H1 (cell line): ENCODE measurements around the gene HTR2B. TPM values are rescaled to one million over a fixed set of nuclear protein-coding genes. Genes with fewer than 3 reads are reported as not detected.

ENCODE experiments used
- CTCF ChIA-PET: fragments of 300-600 bp; sonication (Branson Sonifier 250); formaldehyde crosslinking; loops from one replicate; lab custom pipeline; 2021; ENCODE audit not compliant: partially characterized antibody; lab: Charles Lee
- POLR2A ChIA-PET: fragments of 300-600 bp; sonication (Branson Sonifier 250); formaldehyde crosslinking; loops from one replicate; lab custom pipeline; 2021; ENCODE audit warnings: inconsistent platforms; ENCODE audit not compliant: partially characterized antibody; lab: Charles Lee
- DNase-seq, 2 experiments: peaks; one replicate each; pipeline versions ENCODE4 v3.0.0 to v3.0.0-alpha.2; 2010 to 2022; ENCODE audit warnings: low spot score in 2 of 2, low read depth in 1 of 2, mixed read lengths in 1 of 2
- FAIRE-seq: peaks from 2 replicates; lab custom pipeline; 2011; peaks lifted over from hg19 to GRCh38; lab: Jason Lieb, UNC
- H2AFZ ChIP-seq: 2 replicates; pipeline ENCODE4 v1.8.1; 2012; ENCODE audit warnings: low read length, inconsistent platforms
- H2AK5ac ChIP-seq: 2 replicates; pipeline ENCODE4 v1.6.1; 2013; ENCODE audit warnings: low read depth, low read length
- H2BK120ac ChIP-seq: replicated peaks from 2 replicates; pipeline ENCODE3; 2013; ENCODE audit warnings: low read depth, low read length, inconsistent platforms
- H2BK12ac ChIP-seq: 2 replicates; pipeline ENCODE4 v1.6.1; 2013; ENCODE audit warnings: low read depth, low read length
- H2BK15ac ChIP-seq: 2 replicates; pipeline ENCODE4 v1.6.1; 2013; ENCODE audit warnings: low read length
- H2BK20ac ChIP-seq: 2 replicates; pipeline ENCODE4 v1.6.1; 2013; ENCODE audit warnings: low read length
- H2BK5ac ChIP-seq: 2 replicates; pipeline ENCODE4 v1.6.1; 2013; ENCODE audit warnings: low read depth, low read length
- H3K14ac ChIP-seq: 2 replicates; pipeline ENCODE4 v1.6.1; 2013; ENCODE audit warnings: inconsistent platforms; ENCODE audit not compliant: insufficient read length
- H3K18ac ChIP-seq: 2 replicates; pipeline ENCODE4 v1.6.1; 2013; ENCODE audit warnings: low read length; ENCODE audit errors: extremely low read depth
- H3K23ac ChIP-seq: 2 replicates; pipeline ENCODE4 v1.6.1; 2013; ENCODE audit warnings: inconsistent platforms; ENCODE audit not compliant: insufficient read length
- H3K23me2 ChIP-seq: 2 replicates; pipeline ENCODE4 v1.6.1; 2013; ENCODE audit warnings: low read depth, low read length
- H3K27ac ChIP-seq: 2 replicates; pipeline ENCODE4 v1.6.1; 2011; ENCODE audit warnings: low read depth, low read length, inconsistent platforms
- H3K27me3 ChIP-seq, 4 experiments: replicated peaks in 1 of 4; 1 replicate in 1 of 4; 2 replicates in 3 of 4; pipeline versions ENCODE4 v1.6.1 to v1.8.1; 2011 to 2013; ENCODE audit warnings: low read length in 3 of 4, mild to moderate bottlenecking in 3 of 4, inconsistent platforms in 2 of 4, mixed read lengths in 2 of 4, moderate library complexity in 1 of 4; ENCODE audit not compliant: control insufficient read depth in 3 of 4, insufficient read depth in 3 of 4; ENCODE audit errors: extremely low read depth in 1 of 4
- H3K36me3 ChIP-seq, 4 experiments: 2 replicates each; pipeline versions ENCODE4 v1.6.1 to v1.8.1; 2011 to 2013; ENCODE audit warnings: mild to moderate bottlenecking in 4 of 4, low read length in 3 of 4, moderate library complexity in 2 of 4, control low read depth in 1 of 4, inconsistent platforms in 1 of 4; ENCODE audit not compliant: insufficient read depth in 4 of 4, control insufficient read depth in 2 of 4
- H3K4ac ChIP-seq: replicated peaks from 2 replicates; pipeline ENCODE3; 2013; ENCODE audit warnings: low read length, low read depth, mixed read lengths, inconsistent platforms; ENCODE audit not compliant: insufficient read length
- H3K4me1 ChIP-seq, 4 experiments: replicated peaks in 1 of 4; 1 replicate in 1 of 4; 2 replicates in 3 of 4; pipeline versions ENCODE4 v1.6.1 to v1.8.1; 2011 to 2013; ENCODE audit warnings: low read length in 3 of 4, inconsistent platforms in 2 of 4, mixed read lengths in 1 of 4; ENCODE audit not compliant: insufficient read depth in 4 of 4, control insufficient read depth in 3 of 4
- H3K4me2 ChIP-seq, 2 experiments: 2 replicates each; pipeline versions ENCODE4 v1.6.1 to v1.8.1; 2011 to 2013; ENCODE audit warnings: low read depth in 2 of 2, low read length in 2 of 2, control low read depth in 1 of 2, inconsistent platforms in 1 of 2, mild to moderate bottlenecking in 1 of 2; ENCODE audit not compliant: insufficient read depth in 1 of 2
- H3K4me3 ChIP-seq, 4 experiments: fragments of 200-600, 300-600 bp in 1 of 4; sonication (generic), shearing (Covaris generic), sonication (Bioruptor Twin) in 1 of 4; 2 replicates each; pipeline versions ENCODE4 v1.5.1 to v1.8.1; 2011 to 2016; ENCODE audit warnings: low read length in 4 of 4, low read depth in 3 of 4, control low read depth in 2 of 4, inconsistent platforms in 2 of 4, mild to moderate bottlenecking in 2 of 4, mixed read lengths in 1 of 4, moderate library complexity in 1 of 4; ENCODE audit not compliant: insufficient read depth in 2 of 4; ENCODE audit errors: extremely low read depth in 1 of 4
- H3K56ac ChIP-seq: replicated peaks from 2 replicates; pipeline ENCODE3; 2013; ENCODE audit warnings: low read depth, mild to moderate bottlenecking, mixed read lengths, low read length, inconsistent platforms; ENCODE audit not compliant: insufficient read length
- H3K79me1 ChIP-seq: 2 replicates; pipeline ENCODE4 v1.6.1; 2013; ENCODE audit warnings: low read depth, low read length, control low read depth
- H3K79me2 ChIP-seq, 2 experiments: 2 replicates each; pipeline versions ENCODE4 v1.6.1 to v1.8.1; 2012 to 2013; ENCODE audit warnings: low read length in 2 of 2, mild to moderate bottlenecking in 2 of 2, inconsistent platforms in 1 of 2; ENCODE audit not compliant: insufficient read depth in 2 of 2, control insufficient read depth in 1 of 2
- H3K9ac ChIP-seq, 4 experiments: replicated peaks in 1 of 4; 1 replicate in 1 of 4; 2 replicates in 3 of 4; pipeline versions ENCODE4 v1.6.1 to v1.8.1; 2011 to 2013; ENCODE audit warnings: low read depth in 3 of 4, low read length in 3 of 4, control low read depth in 2 of 4, mild to moderate bottlenecking in 2 of 4, moderate library complexity in 2 of 4, inconsistent platforms in 1 of 4; ENCODE audit errors: extremely low read depth in 1 of 4
- H3K9me3 ChIP-seq, 2 experiments: 2 replicates each; pipeline versions ENCODE4 v1.6.1 to v1.8.1; 2012 to 2013; ENCODE audit warnings: mild to moderate bottlenecking in 2 of 2, moderate library complexity in 2 of 2, control low read depth in 1 of 2, inconsistent platforms in 1 of 2, low read depth in 1 of 2, low read length in 1 of 2, mixed read lengths in 1 of 2; ENCODE audit not compliant: insufficient read depth in 2 of 2
- H4K20me1 ChIP-seq, 2 experiments: replicated peaks in 1 of 2; 2 replicates each; pipeline versions ENCODE3 to v1.8.1; 2011 to 2013; ENCODE audit warnings: inconsistent platforms in 2 of 2, low read length in 2 of 2, mild to moderate bottlenecking in 1 of 2; ENCODE audit not compliant: insufficient read depth in 2 of 2, control insufficient read depth in 1 of 2
- H4K5ac ChIP-seq: 2 replicates; pipeline ENCODE4 v1.6.1; 2013; ENCODE audit warnings: low read length, low read depth, mixed read lengths, inconsistent platforms; ENCODE audit not compliant: insufficient read length
- H4K8ac ChIP-seq: 2 replicates; pipeline ENCODE4 v1.8.0; 2013; ENCODE audit warnings: mild to moderate bottlenecking, moderate library complexity, low read length, inconsistent platforms; ENCODE audit not compliant: insufficient read depth; ENCODE audit errors: extremely low read depth
- H4K91ac ChIP-seq: replicated peaks from 2 replicates; pipeline ENCODE3; 2013; ENCODE audit warnings: low read length, mixed read lengths, inconsistent platforms; ENCODE audit not compliant: insufficient read length
- BCL11A ChIP-seq, 2 experiments: IDR thresholded peaks; one replicate each; pipeline ENCODE4 v1.6.1; 2011; ENCODE audit warnings: low read depth in 2 of 2, low read length in 2 of 2, mild to moderate bottlenecking in 2 of 2
- BRCA1 ChIP-seq: IDR thresholded peaks from 2 replicates; pipeline ENCODE4 v1.6.1; 2012; ENCODE audit warnings: low read depth, low read length, improper control_type of control experiment
- CHD1 ChIP-seq: IDR thresholded peaks from 2 replicates; pipeline ENCODE4 v1.6.1; 2012; ENCODE audit warnings: low read depth, low read length, improper control_type of control experiment
- EP300 ChIP-seq, 2 experiments: IDR thresholded peaks; 1 replicate in 1 of 2; 2 replicates in 1 of 2; pipeline ENCODE4 v1.6.1; 2011 to 2012; ENCODE audit warnings: low read depth in 2 of 2, low read length in 2 of 2, mild to moderate bottlenecking in 2 of 2, borderline replicate concordance in 1 of 2, inconsistent platforms in 1 of 2, moderate library complexity in 1 of 2
- GTF2F1 ChIP-seq: IDR thresholded peaks from 2 replicates; pipeline ENCODE4 v1.6.1; 2012; ENCODE audit warnings: low read depth, low read length, improper control_type of control experiment, borderline replicate concordance
- POU5F1 ChIP-seq: IDR thresholded peaks from 2 replicates; pipeline ENCODE4 v1.6.1; 2011; ENCODE audit warnings: low read depth, mild to moderate bottlenecking, low read length, moderate library complexity
- SIN3A ChIP-seq, 2 experiments: IDR thresholded peaks in 1 of 2; conservative IDR thresholded peaks in 1 of 2; 2 replicates each; pipeline ENCODE4 v1.6.1; 2011 to 2012; ENCODE audit warnings: low read length in 2 of 2, improper control_type of control experiment in 1 of 2, low read depth in 1 of 2, mild to moderate bottlenecking in 1 of 2
- SIRT6 ChIP-seq: IDR thresholded peaks from one replicate; pipeline ENCODE4 v1.7.1; 2012; ENCODE audit warnings: low read length, inconsistent platforms
- SP2 ChIP-seq: IDR thresholded peaks from 2 replicates; pipeline ENCODE4 v1.6.1; 2012; ENCODE audit warnings: mild to moderate bottlenecking, low read length, inconsistent platforms
- SUZ12 ChIP-seq: fragments of 200-600 bp; sonication (generic); IDR thresholded peaks from 2 replicates; pipeline ENCODE4 v1.6.1; 2012; ENCODE audit warnings: mild to moderate bottlenecking, inconsistent platforms, low read length, moderate library complexity, mixed read lengths
- TAF1 ChIP-seq: IDR thresholded peaks from 2 replicates; pipeline ENCODE4 v1.6.1; 2011; ENCODE audit warnings: mild to moderate bottlenecking, low read depth, low read length
- WGBS, 2 experiments: shearing (Covaris generic) in 1 of 2; methylation state at CpG; one replicate each; pipeline versions ENCODE4 v1.1.6 to v1.1.7; 2013 to 2015; ENCODE audit warnings: low lambda C conversion rate in 2 of 2, mixed read lengths in 2 of 2, inconsistent platforms in 1 of 2, low coverage in 1 of 2, missing lambda C conversion rate in 1 of 2; ENCODE audit not compliant: insufficient replicate concordance in 2 of 2, insufficient coverage in 1 of 2, insufficient read length in 1 of 2; ENCODE audit errors: extremely low coverage in 1 of 2, missing lambda C conversion rate in 1 of 2; 5-methylcytosine and 5-hydroxymethylcytosine counted together
- polyA plus RNA-seq, 7 experiments: library from polyadenylated mRNA; depleted of rRNA in 3 of 7; stranded (reverse) in 5 of 7; unstranded in 2 of 7; fragments of >200 nt in 5 of 7; fragments of 200-250 nt in 2 of 7; gene quantifications; 1 replicate in 5 of 7; 2 replicates in 1 of 7; 4 replicates in 1 of 7; pipeline versions ENCODE4 v1.2.1 to v1.2.3, GENCODE V29; 2011 to 2013; ENCODE audit warnings: missing spikeins in 2 of 7, mixed read lengths in 2 of 7
- total RNA-seq: library from RNA; stranded (reverse); fragmentation: NEBNext Ultra II Directional; extraction: Animal tissue kit (Norgen Biotek cat#: 25700); gene quantifications from 2 replicates; pipeline ENCODE4 v1.2.1, GENCODE V29; 2021
- TF ChIP-seq, protein P1 (sequence below): IDR thresholded peaks from 2 replicates; pipeline ENCODE4 v1.6.1; 2012; ENCODE audit warnings: low read length, inconsistent platforms

Gene HTR2B
- total and polyA plus RNA-seq, 2 of the 8 experiments (the other 6 are each of a cell fraction or from before 2014, with no cell fraction given), result not detected

DNA sequence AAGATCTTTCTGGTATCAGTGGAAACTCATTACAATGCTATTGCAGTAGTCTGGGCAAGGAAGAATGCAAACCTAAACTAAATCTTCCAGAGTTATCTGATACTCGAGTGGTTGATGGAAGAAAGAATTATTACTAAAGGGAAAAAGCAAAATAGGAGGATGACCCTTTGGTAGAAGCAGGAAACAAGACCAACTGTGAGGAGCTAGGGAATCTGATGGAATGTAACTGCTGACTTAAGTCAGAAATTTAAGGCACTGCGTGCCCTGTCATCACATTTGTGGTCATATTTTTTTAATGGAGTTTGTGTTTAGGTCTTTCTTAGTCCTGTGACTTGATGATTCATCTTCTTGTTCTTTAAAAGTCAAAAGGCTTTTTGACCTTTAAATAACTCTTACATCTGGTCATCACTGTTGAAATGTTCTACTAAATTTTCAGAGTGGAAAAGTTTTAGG is 37.1 kb upstream of the HTR2B start:
- Histone ChIP-seq H3K14ac (no peak overlapping the region), H2BK120ac (no peak overlapping the region), H3K27ac (no peak overlapping the region), H2AK5ac (no peak overlapping the region), H3K23ac (no peak overlapping the region), H3K4me2 (no peak overlapping the region), H3K4me3 (no peak overlapping the region), H3K79me2 (no peaks in the 10 kb centered on the region), H3K27me3 (no peaks in the 10 kb centered on the region), H3K56ac (no peak overlapping the region), H2AFZ (no peak overlapping the region), H3K23me2 (no peaks in the 10 kb centered on the region), H3K18ac (no peak overlapping the region), H2BK12ac (no peak overlapping the region), H3K9ac (no peak overlapping the region), H3K4me1 (peaks cover 0 to 7% (median 2%) of the 10 kb centered on the region in 4 experiments; a peak in 3 of 7 replicates), H3K9me3 (no peaks in the 10 kb centered on the region), H2BK15ac (no peak overlapping the region), H4K5ac (no peak overlapping the region), H3K4ac (no peak overlapping the region), H4K91ac (no peak overlapping the region), H4K8ac (no peak overlapping the region), H3K79me1 (no peaks in the 10 kb centered on the region), H2BK20ac (no peak overlapping the region), H3K36me3 (peaks cover 2 to 34% (median 17%) of the 10 kb centered on the region in 4 experiments; a peak in 7 of 8 replicates), H2BK5ac (no peak overlapping the region), H4K20me1 (no peaks in the 10 kb centered on the region)
- CTCF ChIA-PET, result interaction anchor here (0.6 to 1.2 kb wide), 4 partner anchors 31 to 98 kb away, joined by 3 to 4 read pairs (median 4); no protein-coding TSS in a partner anchor
- POLR2A ChIA-PET, result interaction anchor here (0.6 to 1.7 kb wide), 2 partner anchors 10 to 18 kb away, joined by 3 to 4 read pairs; no protein-coding TSS in a partner anchor
- TF ChIP-seq, protein P1, sequence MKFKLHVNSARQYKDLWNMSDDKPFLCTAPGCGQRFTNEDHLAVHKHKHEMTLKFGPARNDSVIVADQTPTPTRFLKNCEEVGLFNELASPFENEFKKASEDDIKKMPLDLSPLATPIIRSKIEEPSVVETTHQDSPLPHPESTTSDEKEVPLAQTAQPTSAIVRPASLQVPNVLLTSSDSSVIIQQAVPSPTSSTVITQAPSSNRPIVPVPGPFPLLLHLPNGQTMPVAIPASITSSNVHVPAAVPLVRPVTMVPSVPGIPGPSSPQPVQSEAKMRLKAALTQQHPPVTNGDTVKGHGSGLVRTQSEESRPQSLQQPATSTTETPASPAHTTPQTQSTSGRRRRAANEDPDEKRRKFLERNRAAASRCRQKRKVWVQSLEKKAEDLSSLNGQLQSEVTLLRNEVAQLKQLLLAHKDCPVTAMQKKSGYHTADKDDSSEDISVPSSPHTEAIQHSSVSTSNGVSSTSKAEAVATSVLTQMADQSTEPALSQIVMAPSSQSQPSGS, result no peak
- TF ChIP-seq POU5F1 (no peak), SP2 (no peak), SIN3A (conservative IDR thresholded peaks at IDR 0.05 in 1 of 2, IDR thresholded peaks at IDR 0.05 in 1 of 2; ENCODE audit: low read depth in 1 of 2, low read length in 2 of 2) (no peak), SIRT6 (no peak), GTF2F1 (no peak), EP300 (IDR thresholded peaks at IDR 0.05; ENCODE audit: borderline replicate concordance in 1 of 2, low read depth in 2 of 2, low read length in 2 of 2) (no peak), CHD1 (no peak), BCL11A (IDR thresholded peaks at IDR 0.05; ENCODE audit: low read depth in 2 of 2, low read length in 2 of 2) (no peak), BRCA1 (no peak), TAF1 (no peak), SUZ12 (no peak)
- DNase-seq (no peak), FAIRE-seq (no peak)
- 92% methylated on average over 2 of the region's 2 CpGs; no CpG with 5 or more reads in 1 of the 2 experiments for WGBS, 2 experiments
